Smooth muscle cell of the umbilical artery (primary cell): ENCODE results near the gene MT1H. TPM values are rescaled to one million over a fixed set of nuclear protein-coding genes. Genes with fewer than 3 reads are reported as not detected.

Experiments used
- total RNA-seq: library from RNA; depleted of rRNA; stranded (reverse); fragments of >200 nt; gene quantifications from 2 replicates; pipeline ENCODE4 v1.2.3, GENCODE V29; 2014

Gene MT1H
- not detected in 2 replicates for total RNA-seq

DNA sequence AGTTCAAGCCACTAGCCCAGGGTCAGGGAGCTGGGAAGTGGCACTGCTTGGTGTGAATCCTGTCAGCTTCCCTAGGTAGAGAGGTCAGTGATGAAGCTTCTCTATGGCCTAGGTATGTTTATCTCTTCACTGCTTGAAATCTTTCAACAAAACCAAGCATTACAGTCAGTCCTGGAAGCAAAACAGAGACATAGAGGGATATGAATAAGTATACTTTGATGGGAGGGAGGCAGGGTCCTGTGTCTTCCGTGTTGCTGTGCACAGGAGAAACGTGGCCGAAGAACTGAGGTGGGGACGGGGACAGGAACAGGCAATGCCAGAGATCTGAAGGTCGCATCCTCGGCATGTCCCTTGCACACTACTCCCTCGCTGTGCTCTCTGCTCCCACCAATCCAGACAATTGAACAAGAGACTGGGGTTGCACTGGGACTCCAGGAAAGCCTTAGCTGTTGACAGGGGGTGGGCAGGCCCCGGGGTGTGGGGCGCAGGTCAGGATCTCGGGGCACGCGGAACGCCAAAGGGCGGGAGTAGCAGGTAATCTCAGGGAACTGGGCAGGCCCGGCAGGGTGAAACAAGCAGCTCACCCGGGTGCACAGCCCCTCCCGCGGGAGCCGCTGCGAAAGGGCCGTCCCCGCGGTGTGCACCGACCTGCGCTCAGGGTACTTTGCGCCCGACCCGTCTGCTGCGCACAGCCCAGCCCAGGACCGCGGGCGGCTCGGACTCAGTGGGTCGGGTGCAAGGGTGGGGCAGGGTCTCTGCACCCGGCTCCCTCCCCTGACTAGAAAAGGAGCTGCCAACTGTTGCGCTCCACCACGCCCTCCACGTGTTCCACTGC, at the start of gene MT1H:
MT1H (plus strand) TSS at position 810 of the 835 bp plus-strand sequence. CDS start 71 bp downstream, outside the sequence.

DNA sequence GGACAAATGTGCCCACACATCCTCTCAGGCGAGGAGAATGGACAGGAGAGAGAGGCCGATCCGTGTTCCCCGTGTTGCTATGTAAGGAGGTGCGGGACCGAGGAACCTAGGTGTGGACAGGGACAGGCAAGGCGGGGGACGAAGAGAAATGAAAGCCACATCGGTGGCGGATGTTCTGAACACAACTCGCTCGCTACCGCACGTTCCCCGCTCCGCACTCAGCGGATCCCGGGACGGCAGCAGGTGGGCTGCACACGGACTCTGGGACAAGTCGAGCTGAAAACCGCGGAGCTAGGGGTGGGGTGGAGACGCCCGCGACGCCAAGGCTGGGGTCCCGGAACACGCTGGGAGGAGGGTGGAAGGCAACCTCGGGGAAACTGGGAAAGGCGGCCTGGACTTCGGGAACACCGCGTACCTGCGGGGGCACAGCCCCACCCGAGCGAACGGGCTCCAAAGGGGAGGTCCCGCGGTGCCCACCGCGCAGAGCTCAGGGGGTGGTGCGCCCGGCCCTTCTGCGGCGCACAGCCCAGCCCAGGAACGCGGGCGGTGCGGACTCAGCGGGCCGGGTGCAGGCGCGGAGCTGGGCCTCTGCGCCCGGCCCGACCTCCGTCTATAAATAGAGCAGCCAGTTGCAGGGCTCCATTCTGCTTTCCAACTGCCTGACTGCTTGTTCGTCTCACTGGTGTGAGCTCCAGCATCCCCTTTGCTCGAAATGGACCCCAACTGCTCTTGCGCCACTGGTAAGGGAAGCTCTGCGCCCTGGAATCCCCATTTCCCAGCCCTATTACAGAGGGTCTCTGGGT, 44.3 kb upstream of the MT1H start, which contains the start of gene MT1E:
MT1E (plus strand) TSS at position 642 of the 803 bp plus-strand sequence; CDS start at position 713, 71 bp downstream.

DNA sequence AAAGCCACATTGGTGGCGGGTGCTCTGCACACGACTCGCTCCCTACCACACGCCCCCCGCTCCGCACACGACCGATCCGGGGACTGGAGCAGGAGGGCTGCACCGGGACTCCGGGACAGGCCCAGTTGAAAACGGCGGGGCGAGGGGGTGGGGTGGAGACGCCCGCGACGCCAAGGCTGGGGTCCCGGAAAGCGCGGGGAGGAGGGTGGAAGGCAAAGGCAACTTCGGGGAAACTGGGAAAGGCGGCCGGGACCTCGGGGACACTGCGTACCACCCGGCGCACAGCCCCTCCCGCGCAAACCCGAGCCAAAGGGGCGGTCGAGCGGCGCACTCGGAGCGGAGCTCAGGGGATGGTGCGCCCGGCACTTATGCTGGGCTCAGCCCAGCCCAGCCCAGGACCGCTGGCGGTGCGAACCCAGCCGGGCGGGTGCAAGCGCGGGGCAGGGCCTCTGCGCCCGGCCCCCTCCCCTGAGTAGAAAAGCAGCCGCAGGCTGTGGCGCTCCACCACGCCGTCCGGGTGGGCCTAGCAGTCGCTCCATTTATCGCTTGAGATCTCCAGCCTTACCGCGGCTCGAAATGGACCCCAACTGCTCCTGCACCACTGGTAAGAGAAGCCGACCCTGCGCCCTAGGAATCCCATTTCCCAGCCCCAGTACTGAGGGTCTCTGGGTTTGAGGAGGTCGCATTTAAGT, 37.3 kb upstream of the MT1H start, which contains the start of gene MT1M:
MT1M (plus strand) TSS at position 504 of the 692 bp plus-strand sequence; CDS start at position 577, 73 bp downstream.

DNA sequence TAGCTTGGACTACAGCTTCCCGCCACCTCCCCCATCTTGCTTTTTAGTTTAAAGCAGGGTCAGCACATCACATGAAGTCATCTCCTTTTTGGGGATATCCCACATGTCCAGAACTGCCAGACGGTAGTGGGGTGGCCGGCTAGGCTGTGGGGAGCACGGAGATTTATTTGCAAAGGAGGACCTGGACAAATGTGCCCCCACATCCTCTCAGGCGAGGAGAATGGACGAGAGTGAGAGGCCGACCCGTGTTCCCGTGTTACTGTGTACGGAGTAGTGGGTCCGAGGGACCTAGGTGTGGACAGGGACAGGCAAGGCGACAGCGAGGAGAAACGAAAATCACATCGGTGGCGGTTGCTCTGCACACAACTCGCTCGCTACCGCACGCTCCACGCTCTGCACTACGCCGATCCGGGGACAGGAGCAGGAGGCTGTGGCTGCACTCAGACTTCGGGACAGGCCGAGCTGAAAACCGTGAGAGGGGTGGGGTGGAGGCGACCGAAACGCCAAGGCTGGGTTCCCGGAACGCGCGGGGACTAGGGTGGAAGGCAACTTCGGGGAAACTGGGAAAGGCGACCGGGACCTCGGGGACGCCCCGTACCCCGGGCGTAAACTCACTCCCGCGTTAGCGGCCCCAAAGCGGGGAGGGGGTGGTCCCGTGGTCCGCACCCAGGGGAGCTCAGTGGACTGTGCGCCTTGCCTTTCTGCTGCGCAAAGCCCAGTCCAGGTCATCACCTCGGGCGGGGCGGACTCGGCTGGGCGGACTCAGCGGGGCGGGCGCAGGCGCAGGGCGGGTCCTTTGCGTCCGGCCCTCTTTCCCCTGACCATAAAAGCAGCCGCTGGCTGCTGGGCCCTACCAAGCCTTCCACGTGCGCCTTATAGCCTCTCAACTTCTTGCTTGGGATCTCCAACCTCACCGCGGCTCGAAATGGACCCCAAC, 31.5 kb upstream of the MT1H start, which contains the start of gene MT1A:
MT1A (plus strand) TSS at position 853 of the 937 bp plus-strand sequence; CDS start at position 926, 73 bp downstream.

DNA sequence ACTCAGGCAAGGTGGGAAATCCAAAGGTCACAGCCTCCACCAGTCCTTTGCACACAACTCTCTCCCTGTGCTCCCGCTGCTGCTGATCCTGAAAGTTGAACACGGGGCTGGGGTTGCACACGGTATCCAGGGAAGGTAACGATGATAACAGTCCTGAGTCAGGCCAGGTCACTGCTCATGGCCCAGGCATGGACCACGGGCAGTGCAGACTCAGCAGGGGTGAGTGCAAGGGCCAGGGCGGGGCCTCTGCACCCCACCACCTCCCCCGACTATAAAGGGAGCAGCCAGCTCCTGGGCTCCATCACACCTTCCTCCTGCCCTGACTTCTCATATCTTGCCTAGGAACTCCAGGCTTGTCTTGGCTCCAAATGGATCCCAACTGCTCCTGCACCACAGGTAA, 18.0 kb upstream of the MT1H start, which contains the start of gene MT1B:
MT1B (plus strand) TSS at position 301 of the 400 bp plus-strand sequence; CDS start at position 369, 68 bp downstream.

GRCh38 chr16:56657555-56658326, 11.9 kb upstream of the MT1H start, which contains the start of gene MT1F:
Gene MT1F, plus strand, starts transcription at chr16:56657959. Its CDS starts 100 bp downstream, at chr16:56658059.

DNA sequence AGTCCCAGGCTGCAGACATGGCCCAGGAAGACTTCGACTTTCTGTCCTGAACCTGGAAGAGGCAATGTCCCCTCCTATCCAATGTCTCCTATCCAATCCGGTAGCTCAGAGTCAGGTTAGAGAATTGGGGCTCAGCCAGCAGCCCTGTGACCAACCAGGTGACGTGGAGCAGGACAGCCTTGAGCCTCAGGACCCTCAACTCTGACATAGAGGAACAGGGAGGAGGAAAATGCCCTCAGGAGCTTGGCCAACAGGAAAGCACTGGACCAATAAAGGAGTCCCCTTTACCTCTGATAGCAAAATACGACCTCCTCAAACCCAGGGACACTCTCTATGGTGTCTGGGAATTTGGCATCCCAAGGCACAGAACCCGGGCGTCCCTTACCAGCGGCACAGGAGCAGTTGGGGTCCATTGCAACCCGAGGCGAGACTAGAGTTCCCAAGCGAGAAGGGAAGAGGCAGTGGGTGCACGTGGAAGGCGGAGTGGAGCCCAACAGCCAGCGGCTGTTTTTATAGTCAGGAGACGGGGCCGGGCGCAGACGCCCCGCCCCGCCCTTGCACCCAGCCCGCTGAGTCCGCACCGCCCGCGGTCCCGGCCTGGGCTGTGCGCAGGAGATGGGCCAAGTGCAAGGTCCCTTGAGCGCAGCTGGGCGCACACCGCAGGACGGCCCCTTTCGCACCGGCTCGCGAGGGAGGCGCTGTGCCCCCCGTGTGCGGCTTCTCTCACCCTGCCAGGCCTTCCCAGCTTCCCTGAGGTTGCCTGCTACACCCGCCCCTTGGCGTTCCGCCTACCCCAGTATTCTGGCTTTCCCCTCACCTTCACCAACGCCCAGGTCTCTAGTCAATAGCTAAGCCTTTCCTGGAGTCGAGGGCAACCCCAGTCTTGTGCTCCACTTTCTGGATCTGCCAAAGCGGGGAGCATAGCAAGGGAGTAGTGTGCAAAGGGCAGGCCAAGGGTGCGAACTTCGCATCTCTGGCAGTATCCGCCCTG, 1.7 kb upstream of the MT1H start, which contains the start of gene MT1G:
MT1G (minus strand) TSS at position 485 of the 991 bp plus-strand sequence; CDS start at position 413, 72 bp downstream.

GRCh38 chr16:56681939-56682702, 12.5 kb downstream of the MT1H start, which contains the start of gene MT1X:
Gene MT1X, plus strand, starts transcription at chr16:56682470. Its CDS starts 71 bp downstream, at chr16:56682541.

Other genes with a start within 250 kb of the MT1H start
- 191 and 249 TPM in 2 replicates for gene AMFR, start 244.3 kb upstream of the MT1H start, total RNA-seq
- gene NUDT21, start 218.5 kb upstream of the MT1H start, total RNA-seq: 65.6 and 110 TPM in 2 replicates
- 77.8 and 197 TPM in 2 replicates for gene OGFOD1, start 218.3 kb upstream of the MT1H start, total RNA-seq
- gene BBS2, start 149.8 kb upstream of the MT1H start, total RNA-seq: 51.5 and 63.5 TPM in 2 replicates
- not detected in 2 replicates for gene MT4, start 104.7 kb upstream of the MT1H start, total RNA-seq
- not detected in 2 replicates for gene MT3, start 80.3 kb upstream of the MT1H start, total RNA-seq
- gene MT2A, start 61.2 kb upstream of the MT1H start, total RNA-seq: 50.5 and 205 TPM in 2 replicates
- gene MT1E, start 44.0 kb upstream of the MT1H start, total RNA-seq: 51.1 and 79.6 TPM in 2 replicates
- not detected in 2 replicates for gene MT1M, start 37.2 kb upstream of the MT1H start, total RNA-seq
- gene MT1A, start 31.1 kb upstream of the MT1H start, total RNA-seq: 0.88 TPM in 1 of 2 replicates, not detected in the other
- gene MT1B, start 17.9 kb upstream of the MT1H start, total RNA-seq: not detected in 2 replicates
- not detected in 2 replicates for gene MT1F, start 11.9 kb upstream of the MT1H start, total RNA-seq
- gene MT1G, start 1.7 kb upstream of the MT1H start, total RNA-seq: not detected in 2 replicates
- 9.4 and 13.4 TPM in 2 replicates for gene MT1X, start 12.7 kb downstream of the MT1H start, total RNA-seq
- 41.3 and 79.6 TPM in 2 replicates for gene NUP93, start 60.3 kb downstream of the MT1H start, total RNA-seq
- 0.30 TPM in 1 of 2 replicates, not detected in the other for gene SLC12A3, start 195.4 kb downstream of the MT1H start, total RNA-seq